ENCODE results near the gene LGALS9.

Gene LGALS9

DNA sequence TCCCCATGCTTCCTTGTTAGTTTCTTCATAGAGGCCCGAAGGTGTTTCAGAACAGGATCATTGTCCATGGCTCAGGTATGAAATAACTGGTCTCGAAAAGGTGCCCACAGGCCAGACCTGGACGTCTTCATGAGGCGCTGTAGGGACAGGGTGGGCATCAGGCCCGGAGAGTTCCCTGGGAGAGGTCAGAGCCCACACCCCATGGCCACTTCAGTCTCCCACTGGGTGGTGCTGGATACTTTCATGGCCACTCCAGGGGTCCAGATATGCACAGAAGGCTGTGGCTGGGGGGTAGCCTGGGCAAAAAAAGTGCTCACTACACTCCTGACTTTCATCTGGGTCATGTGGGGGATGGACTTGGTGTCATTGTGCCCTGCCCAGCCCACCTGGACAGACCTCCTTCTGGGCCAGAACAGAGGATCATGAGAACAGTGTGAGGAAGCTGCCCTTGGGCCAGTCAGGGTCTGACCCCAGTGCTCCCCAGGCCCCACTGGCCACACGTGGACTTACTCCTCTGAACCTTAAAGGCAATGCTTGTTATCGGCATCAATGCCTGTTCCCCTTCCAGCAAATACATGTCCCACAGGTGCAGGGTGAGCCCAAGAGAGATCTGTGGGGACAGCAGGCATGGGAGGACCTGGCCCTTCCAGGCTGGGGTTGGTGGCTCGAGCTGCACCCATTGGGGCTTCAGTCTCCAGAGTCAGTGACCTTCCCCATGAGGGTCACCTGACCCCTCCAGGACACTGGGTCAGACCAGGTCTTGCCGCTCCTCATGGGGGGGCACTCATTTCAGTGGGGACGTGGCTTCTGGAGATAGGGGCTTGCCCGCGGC is 36.9 kb downstream of the LGALS9 start:
- intact Hi-C loops (cut with DNase I; ENCODE audit: low total_unique reads) = no loop called here
- Histone ChIP-seq H3K27me3 (no peaks in the 10 kb centered on the region), H3K27ac (no peak overlapping the region), H3K4me1 (no peaks in the 10 kb centered on the region), H3K9me3 (no peaks in the 10 kb centered on the region), H3K36me3 (no peaks in the 10 kb centered on the region), H3K4me3 (no peak overlapping the region)
- TF ChIP-seq, protein P1, sequence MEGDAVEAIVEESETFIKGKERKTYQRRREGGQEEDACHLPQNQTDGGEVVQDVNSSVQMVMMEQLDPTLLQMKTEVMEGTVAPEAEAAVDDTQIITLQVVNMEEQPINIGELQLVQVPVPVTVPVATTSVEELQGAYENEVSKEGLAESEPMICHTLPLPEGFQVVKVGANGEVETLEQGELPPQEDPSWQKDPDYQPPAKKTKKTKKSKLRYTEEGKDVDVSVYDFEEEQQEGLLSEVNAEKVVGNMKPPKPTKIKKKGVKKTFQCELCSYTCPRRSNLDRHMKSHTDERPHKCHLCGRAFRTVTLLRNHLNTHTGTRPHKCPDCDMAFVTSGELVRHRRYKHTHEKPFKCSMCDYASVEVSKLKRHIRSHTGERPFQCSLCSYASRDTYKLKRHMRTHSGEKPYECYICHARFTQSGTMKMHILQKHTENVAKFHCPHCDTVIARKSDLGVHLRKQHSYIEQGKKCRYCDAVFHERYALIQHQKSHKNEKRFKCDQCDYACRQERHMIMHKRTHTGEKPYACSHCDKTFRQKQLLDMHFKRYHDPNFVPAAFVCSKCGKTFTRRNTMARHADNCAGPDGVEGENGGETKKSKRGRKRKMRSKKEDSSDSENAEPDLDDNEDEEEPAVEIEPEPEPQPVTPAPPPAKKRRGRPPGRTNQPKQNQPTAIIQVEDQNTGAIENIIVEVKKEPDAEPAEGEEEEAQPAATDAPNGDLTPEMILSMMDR (IDR thresholded peaks at IDR 0.05) = no peak
- DNase-seq = peak in 1 of 2 donors; percentile 48

DNA sequence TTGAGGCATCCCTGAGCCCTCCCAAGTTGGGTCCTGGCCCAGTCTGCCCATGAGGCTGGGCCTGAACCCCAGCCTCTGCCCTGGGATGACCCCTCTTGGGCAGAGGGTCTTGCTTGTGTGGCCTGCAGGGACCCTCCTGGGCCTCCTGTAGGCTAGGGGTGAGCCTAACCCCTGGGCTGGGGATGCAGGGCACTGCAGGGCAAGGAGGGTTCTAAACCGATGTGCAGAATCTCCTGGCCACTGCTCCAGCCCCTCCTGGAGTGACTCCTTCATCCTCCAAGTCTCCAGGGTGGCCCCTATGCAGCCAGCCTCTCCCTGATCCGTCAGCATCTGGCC is 37.5 kb downstream of the LGALS9 start:
- intact Hi-C loops (cut with DNase I; ENCODE audit: low total_unique reads) = no loop called here
- no peaks in the 10 kb centered on the region for H3K27me3 ChIP-seq
- DNase-seq = no peak
- no peaks in the 10 kb centered on the region for H3K4me1 ChIP-seq
- H3K9me3 ChIP-seq = no peaks in the 10 kb centered on the region
- no peak overlapping the region for H3K4me3 ChIP-seq
- no peak overlapping the region for H3K27ac ChIP-seq
- no peaks in the 10 kb centered on the region for H3K36me3 ChIP-seq
- TF ChIP-seq, protein P1 (IDR thresholded peaks at IDR 0.05) = no peak

DNA sequence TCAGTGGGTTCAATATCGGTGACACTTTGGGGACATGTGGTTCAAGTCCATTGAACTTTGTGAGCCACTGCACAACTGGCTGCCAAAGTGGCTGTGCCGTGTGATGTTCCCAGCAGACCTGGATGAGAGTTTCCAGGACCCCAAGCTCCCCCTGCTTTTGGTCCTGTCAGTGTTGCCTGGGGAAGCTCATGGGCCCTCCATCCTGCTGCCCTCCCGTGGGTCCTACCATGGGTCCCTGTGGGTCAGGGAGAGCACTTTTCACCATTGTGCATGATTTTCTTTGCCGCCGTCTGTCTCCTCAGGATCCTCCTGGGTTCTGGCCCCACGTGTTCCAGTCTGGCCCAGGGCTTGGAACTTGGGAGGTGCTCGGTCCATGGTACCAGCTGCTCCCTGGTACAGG is 38.1 kb downstream of the LGALS9 start:
- no peaks in the 10 kb centered on the region for H3K9me3 ChIP-seq
- no peak for DNase-seq
- no peak overlapping the region for H3K4me3 ChIP-seq
- no peaks in the 10 kb centered on the region for H3K27me3 ChIP-seq
- H3K4me1 ChIP-seq = no peaks in the 10 kb centered on the region
- no peaks in the 10 kb centered on the region for H3K36me3 ChIP-seq
- intact Hi-C loops (cut with DNase I; ENCODE audit: low total_unique reads) = no loop called here
- no peak overlapping the region for H3K27ac ChIP-seq
- TF ChIP-seq, protein P1 (IDR thresholded peaks at IDR 0.05) = no peak

DNA sequence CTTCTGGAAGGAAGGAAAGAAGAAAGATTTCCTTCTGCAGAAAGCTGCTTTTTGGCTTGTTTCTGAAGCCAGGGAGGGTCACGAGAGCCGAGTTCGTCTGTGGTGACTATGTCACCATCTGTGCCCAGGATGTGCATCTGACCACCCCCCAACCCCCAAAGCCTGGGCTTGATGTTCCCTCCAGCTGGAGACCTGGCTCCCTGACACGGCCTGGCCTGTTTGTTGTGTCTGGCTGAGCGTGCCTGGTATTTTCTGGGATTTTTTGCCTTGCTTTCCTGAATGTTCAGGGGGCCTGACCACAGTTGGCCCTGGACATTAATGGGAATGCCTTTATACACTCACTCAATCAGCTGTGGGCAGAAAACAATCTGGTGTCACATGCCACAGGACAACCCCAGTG is 38.9 kb downstream of the LGALS9 start:
- no peak for DNase-seq
- H3K27ac ChIP-seq = no peak overlapping the region
- TF ChIP-seq, protein P1 (IDR thresholded peaks at IDR 0.05) = no peak
- no peaks in the 10 kb centered on the region for H3K9me3 ChIP-seq
- no peak overlapping the region for H3K4me3 ChIP-seq
- no peaks in the 10 kb centered on the region for H3K4me1 ChIP-seq
- H3K36me3 ChIP-seq = no peaks in the 10 kb centered on the region
- intact Hi-C loops (cut with DNase I; ENCODE audit: low total_unique reads) = no loop called here
- no peaks in the 10 kb centered on the region for H3K27me3 ChIP-seq

DNA sequence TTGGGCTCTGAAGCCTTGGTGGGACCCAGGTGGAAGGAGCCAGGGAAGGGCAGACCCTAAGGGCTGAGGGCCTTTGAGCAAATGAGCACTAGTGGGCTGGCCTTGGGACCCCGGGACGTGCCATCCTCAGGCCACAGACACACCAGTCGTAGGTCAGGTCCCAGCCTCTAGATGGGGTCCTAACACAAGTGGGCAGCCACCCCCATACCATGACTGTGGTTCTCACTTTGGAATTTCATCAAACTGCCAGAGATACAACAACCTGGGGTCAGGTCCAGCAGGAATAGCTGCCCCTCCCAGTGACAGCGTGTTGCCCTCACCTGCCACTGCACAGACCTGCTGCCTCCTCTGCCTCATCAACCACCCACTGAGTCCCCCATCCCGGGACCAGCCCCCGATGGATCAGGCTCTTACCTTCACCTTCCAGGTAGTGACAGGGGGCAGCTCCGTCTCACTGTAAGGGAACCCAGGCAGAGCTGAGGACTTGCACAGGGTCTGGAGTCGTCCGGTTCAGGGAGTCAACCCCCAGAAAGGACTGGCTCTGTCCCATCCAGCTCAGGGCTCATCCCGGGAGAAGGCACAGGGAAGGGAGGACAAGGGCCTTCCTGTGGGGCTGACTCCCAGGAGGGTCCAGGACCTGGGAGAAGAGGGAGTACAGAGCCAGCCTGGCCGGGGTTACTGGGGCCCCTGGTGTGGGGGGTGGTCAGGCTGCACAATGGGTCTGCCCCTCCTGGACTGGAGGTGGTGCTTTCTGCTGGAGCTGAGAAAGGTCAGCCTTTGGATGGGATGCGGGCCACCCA is 40.0 kb downstream of the LGALS9 start:
- H3K9me3 ChIP-seq = no peaks in the 10 kb centered on the region
- no peaks in the 10 kb centered on the region for H3K4me1 ChIP-seq
- no peak for DNase-seq
- no peaks in the 10 kb centered on the region for H3K27me3 ChIP-seq
- H3K4me3 ChIP-seq = no peak overlapping the region
- TF ChIP-seq, protein P1 (IDR thresholded peaks at IDR 0.05) = no peak
- H3K36me3 ChIP-seq = no peaks in the 10 kb centered on the region
- no peak overlapping the region for H3K27ac ChIP-seq
- intact Hi-C loops (cut with DNase I; ENCODE audit: low total_unique reads) = no loop called here
